Choroid plexus epithelial cell (primary cell): Measurements from ENCODE around the gene LPP.

Source experiments
- DNase-seq: peaks from one replicate; pipeline ENCODE4 v3.0.0-alpha.2; 2010; ENCODE audit warnings: low read depth
- H3K4me3 ChIP-seq: 2 replicates; pipeline ENCODE4 v1.5.1; 2011; ENCODE audit warnings: low read depth, mild to moderate bottlenecking, control low read depth, low read length, moderate library complexity
- TF ChIP-seq, protein P1 (sequence below): conservative IDR thresholded peaks from 2 replicates; pipeline ENCODE4 v1.5.1; 2011; ENCODE audit warnings: low read depth, mild to moderate bottlenecking, control low read depth, inconsistent platforms, low read length, moderate library complexity

Gene LPP

DNA sequence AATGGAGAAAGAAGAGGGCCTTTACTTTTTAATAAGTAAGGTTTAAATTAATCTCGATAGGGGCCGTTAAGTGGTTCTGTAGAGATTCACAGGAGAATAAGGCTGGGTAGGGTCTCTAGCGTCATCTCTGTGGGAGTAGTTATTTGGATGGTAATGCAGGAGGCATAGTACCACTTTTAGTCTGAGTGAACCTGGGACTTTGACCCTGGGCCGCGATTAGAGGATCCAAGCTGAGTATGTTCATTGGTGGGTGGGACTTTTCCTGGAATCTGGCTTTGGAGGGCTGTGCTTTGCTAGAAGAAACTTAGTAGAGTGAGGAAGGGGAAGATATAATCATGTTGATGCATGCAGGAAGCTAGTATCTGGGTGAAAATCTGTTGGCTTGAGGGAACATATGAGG, 4.0 kb downstream of the LPP start:
- TF ChIP-seq, protein P1, sequence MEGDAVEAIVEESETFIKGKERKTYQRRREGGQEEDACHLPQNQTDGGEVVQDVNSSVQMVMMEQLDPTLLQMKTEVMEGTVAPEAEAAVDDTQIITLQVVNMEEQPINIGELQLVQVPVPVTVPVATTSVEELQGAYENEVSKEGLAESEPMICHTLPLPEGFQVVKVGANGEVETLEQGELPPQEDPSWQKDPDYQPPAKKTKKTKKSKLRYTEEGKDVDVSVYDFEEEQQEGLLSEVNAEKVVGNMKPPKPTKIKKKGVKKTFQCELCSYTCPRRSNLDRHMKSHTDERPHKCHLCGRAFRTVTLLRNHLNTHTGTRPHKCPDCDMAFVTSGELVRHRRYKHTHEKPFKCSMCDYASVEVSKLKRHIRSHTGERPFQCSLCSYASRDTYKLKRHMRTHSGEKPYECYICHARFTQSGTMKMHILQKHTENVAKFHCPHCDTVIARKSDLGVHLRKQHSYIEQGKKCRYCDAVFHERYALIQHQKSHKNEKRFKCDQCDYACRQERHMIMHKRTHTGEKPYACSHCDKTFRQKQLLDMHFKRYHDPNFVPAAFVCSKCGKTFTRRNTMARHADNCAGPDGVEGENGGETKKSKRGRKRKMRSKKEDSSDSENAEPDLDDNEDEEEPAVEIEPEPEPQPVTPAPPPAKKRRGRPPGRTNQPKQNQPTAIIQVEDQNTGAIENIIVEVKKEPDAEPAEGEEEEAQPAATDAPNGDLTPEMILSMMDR: no peak
- no peak for DNase-seq
- no peak overlapping the region for H3K4me3 ChIP-seq

DNA sequence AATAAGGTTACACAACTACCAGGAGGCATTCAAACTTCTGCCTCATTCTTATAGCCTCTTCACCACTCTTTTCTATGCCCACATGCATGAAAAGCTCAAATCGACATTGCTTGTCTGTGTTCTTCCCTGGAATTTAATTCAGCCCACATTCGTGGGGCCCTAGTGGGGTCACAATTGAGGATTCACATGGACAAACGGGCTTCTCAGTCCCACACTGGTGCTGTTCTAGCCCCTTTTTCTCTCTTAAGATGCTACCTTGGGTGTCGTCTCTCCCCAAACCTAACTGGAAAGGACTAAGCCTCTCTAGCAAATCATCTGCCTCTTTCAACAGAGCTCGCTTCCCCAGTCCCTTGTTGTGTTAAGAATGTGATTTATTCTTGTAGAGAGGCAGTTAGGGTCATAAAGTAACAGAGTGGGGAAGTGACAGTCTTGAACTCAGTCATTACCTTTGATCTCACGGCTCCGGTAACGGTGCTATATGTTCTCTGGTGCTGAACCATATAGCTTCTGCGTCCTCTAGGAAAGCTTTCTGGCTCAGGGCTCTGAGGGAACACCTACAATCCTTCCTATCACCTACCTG, 4.9 kb downstream of the LPP start:
- TF ChIP-seq, protein P1: no peak
- DNase-seq: no peak
- no peak overlapping the region for H3K4me3 ChIP-seq

DNA sequence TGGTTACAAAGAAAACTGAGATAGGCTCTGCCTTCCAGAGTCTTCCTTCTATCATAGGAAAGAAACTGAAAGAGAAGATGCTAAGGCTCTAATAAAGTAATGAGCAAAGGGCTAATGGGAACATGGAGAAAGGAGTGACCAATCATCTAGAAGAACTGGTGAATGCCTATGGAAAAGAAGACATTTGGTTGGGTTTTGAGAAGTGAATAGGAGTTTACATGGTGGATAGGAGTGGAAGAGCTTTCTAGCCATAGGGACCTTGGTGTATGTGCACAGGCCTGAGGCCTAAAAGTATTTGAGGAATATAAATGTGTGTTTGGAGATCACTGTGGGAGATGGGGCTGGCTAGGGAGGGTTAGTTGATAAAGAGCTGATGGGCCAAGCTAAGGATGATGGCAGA, 6.8 kb downstream of the LPP start:
- TF ChIP-seq, protein P1: no peak
- no peak for DNase-seq
- no peak overlapping the region for H3K4me3 ChIP-seq

DNA sequence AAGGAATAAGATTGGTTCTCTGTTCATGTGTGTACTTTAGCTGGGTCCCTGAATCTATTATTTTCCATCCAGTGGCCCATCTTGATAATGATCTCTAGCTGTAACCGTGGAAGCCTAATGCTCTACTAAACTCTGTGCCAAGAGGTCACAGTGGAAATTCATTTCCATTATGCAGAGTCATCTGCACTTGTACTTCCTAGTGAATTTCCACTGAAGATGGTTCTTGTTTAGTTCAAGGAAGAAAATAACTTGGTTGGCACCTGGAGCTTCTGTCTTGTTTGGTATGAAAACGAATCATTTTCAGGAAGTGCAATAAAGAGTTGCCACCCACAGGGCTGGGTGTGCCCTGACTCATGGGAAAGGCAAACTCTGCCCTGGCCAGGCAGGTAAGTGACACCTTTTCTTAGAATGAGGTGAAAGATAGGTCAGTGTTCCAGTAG, 10.3 kb downstream of the LPP start:
- TF ChIP-seq, protein P1: no peak
- no peak overlapping the region for H3K4me3 ChIP-seq
- no peak for DNase-seq

DNA sequence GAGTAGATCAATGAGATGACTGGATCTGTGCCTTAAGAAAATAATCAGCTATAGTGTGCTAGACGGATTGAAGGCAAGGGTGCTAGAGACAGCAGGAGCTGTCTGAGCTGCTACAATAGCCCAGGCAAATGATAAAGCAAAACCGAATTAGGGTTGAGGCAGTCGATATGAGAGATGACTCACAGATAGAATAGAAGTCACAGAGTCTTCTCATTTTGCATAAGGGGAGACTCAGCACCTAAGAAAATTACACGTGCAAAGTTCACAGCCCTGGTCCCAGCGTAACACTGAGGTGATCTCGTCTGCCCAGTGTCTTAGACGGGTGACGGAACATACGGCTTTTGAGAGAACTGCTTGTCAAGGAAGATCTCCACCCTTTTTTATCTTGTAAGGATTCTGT, 11.6 kb downstream of the LPP start:
- peak; percentile 37 for DNase-seq
- no peak overlapping the region for H3K4me3 ChIP-seq
- TF ChIP-seq, protein P1: no peak

DNA sequence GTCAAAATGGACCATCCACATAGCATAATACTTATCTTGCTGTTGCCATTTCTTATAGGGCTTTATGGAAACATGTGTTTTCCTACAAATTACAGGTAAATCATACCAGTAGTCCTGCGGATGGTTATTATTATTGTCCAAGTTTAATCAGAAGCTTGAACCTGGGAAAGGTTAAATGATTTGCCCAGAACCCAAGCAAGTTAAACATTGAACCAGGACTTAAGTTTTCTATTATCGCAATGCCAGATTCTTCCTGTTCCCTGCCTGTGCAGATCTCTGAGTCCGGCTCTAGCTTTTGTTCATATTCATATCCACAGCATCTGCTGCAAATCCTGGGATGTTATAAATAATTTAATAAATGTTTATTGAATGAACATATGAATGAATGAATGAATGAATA, 12.5 kb downstream of the LPP start:
- no peak overlapping the region for H3K4me3 ChIP-seq
- TF ChIP-seq, protein P1: no peak
- no peak for DNase-seq

DNA sequence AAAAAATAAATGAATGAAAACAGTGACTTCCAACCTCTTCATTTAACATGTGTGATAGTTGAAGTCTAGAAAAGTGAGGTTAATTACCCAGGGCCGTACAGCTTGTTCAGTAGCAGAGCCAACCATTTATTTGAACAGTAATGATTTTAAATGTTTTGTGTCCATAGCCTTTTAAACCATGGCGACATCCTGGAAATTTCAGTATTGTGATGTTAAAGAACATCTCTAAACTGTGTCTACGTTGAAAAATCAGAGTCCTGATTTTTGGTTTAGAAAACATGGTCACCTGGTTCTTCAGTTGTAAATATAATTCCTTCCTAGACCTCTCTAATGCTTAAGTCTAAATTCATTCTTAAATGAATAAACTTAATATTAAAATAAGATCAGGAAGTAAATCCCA, 14.2 kb downstream of the LPP start:
- DNase-seq: no peak
- TF ChIP-seq, protein P1: no peak
- H3K4me3 ChIP-seq: no peak overlapping the region
